Neural crest cell (in vitro differentiated cells): Measurements from ENCODE around the gene NR1H4. TPM values are rescaled to one million over a fixed set of nuclear protein-coding genes. Genes with fewer than 3 reads are reported as not detected.
"Not testable (repeated sequence)": the region's sequence is repeated elsewhere in the genome, so short reads cannot be mapped to it uniquely, and the experiment has no call there.

ENCODE experiments used
- DNase-seq: peaks from one replicate; pipeline ENCODE4 v3.0.0; 2021; ENCODE audit warnings: low read depth, mixed read lengths, low spot score
- H3K27ac Mint-ChIP-seq: one replicate; pipeline ENCODE4 v1.8.0; 2021; ENCODE audit warnings: mild to moderate bottlenecking, mixed read lengths; ENCODE audit not compliant: unreplicated experiment
- H3K27me3 Mint-ChIP-seq: 2 replicates; pipeline ENCODE4 v1.8.0; 2021; ENCODE audit warnings: low read depth, mild to moderate bottlenecking, mixed read lengths
- H3K36me3 Mint-ChIP-seq: 2 replicates; pipeline ENCODE4 v1.8.0; 2021; ENCODE audit warnings: low read depth, mild to moderate bottlenecking, mixed read lengths
- H3K4me1 Mint-ChIP-seq: 2 replicates; pipeline ENCODE4 v1.8.0; 2021; ENCODE audit warnings: mixed read lengths
- H3K4me3 Mint-ChIP-seq: one replicate; pipeline ENCODE4 v1.8.0; 2021; ENCODE audit warnings: mild to moderate bottlenecking, mixed read lengths
- H3K9me3 Mint-ChIP-seq: 2 replicates; pipeline ENCODE4 v1.8.0; 2021; ENCODE audit warnings: mixed read lengths
- CTCF ChIP-seq: fragments of 200-600 bp; sonication (generic); conservative IDR thresholded peaks from 2 replicates; pipeline ENCODE4 v1.5.0; 2021; ENCODE audit warnings: antibody characterized with exemption, mild to moderate bottlenecking
- long read RNA-seq: library from polyadenylated mRNA; unstranded; transcript quantifications from one replicate; pipeline ENCODE4 v2.0.0, GENCODE V29; 2020
- total RNA-seq: library from RNA; stranded (reverse); gene quantifications from 2 replicates; pipeline ENCODE4 v1.2.1, GENCODE V29; 2021

The NR1H4 gene
- not detected in 2 replicates for total RNA-seq
- long read RNA-seq: 0 reads

DNA sequence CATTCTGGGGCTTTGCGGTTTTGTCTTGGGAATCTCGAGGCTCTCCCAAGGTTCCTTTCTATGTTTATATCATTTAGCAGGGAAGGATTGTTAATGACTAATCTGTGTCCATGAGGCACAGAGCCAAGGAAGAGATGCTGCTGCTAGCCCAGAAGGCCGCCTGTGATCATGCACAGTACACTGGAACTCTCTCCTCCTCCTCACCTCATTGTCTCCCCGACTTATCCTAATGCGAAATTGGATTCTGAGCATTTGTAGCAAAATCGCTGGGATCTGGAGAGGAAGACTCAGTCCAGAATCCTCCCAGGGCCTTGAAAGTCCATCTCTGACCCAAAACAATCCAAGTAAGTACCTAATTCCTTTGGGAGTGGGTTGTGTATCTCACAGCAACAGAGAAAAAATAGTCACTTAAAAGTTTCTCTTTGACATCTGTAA, at the start of gene NR1H4:
Gene NR1H4 (plus strand): TSS at position 151 of the 435 bp plus-strand sequence. CDS start 19,458 bp downstream, outside the sequence.
- H3K9me3 Mint-ChIP-seq: no peaks in the 10 kb centered on the region
- DNase-seq: no peak
- H3K27me3 Mint-ChIP-seq: no peaks in the 10 kb centered on the region
- TF ChIP-seq CTCF: no peak
- H3K4me3 Mint-ChIP-seq: no peak within 1 kb of the TSS
- H3K36me3 Mint-ChIP-seq: no peaks in the 10 kb centered on the region
- no peaks in the 10 kb centered on the region for H3K4me1 Mint-ChIP-seq
- H3K27ac Mint-ChIP-seq: no peak within 1 kb of the TSS

- H3K27ac Mint-ChIP-seq: no peak overlapping the region
- H3K9me3 Mint-ChIP-seq: peaks cover 11% of the 10 kb centered on the region
- H3K4me3 Mint-ChIP-seq: no peak overlapping the region
These were observed 47.5 kb upstream of the NR1H4 start for GRCh38 chr12:100426145-100426544.

GRCh38 chr12:100427078-100427477, 46.6 kb upstream of the NR1H4 start:
- no peak for TF ChIP-seq CTCF
- DNase-seq: no peak
- peaks cover 7% of the 10 kb centered on the region for H3K36me3 Mint-ChIP-seq
- no peaks in the 10 kb centered on the region for H3K4me1 Mint-ChIP-seq
- H3K4me3 Mint-ChIP-seq: no peak overlapping the region
- no peak overlapping the region for H3K27ac Mint-ChIP-seq
- H3K9me3 Mint-ChIP-seq: peaks cover 12% of the 10 kb centered on the region
- H3K27me3 Mint-ChIP-seq: no peaks in the 10 kb centered on the region

More at GRCh38 chr12:100426145-100426544, 47.5 kb upstream of the NR1H4 start:
- DNase-seq: no peak
- Mint-ChIP-seq H3K27me3 (no peaks in the 10 kb centered on the region), H3K36me3 (peaks cover 7% of the 10 kb centered on the region), H3K4me1 (no peaks in the 10 kb centered on the region)
- no peak for TF ChIP-seq CTCF

DNA sequence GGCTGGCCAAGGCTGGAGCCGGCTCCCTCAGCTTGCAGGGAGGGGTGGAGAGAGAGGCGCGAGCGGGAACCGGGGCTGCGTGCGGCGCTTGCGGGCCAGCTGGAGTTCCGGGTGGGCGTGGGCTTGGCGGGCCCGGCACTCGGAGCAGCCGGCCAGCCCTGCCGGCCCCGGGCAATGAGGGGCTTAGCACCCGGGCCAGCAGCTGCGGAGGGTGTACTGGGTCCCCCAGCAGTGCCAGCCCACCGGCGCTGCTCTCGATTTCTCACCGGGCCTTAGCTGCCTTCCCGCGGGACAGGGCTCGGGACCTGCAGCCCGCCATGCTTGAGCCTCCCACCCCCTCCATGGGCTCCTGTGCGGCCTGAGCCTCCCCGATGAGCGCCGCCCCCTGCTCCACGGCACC, 43.4 kb upstream of the NR1H4 start:
- not testable (repeated sequence) for H3K9me3 Mint-ChIP-seq, H3K4me1 Mint-ChIP-seq, H3K27me3 Mint-ChIP-seq

DNA sequence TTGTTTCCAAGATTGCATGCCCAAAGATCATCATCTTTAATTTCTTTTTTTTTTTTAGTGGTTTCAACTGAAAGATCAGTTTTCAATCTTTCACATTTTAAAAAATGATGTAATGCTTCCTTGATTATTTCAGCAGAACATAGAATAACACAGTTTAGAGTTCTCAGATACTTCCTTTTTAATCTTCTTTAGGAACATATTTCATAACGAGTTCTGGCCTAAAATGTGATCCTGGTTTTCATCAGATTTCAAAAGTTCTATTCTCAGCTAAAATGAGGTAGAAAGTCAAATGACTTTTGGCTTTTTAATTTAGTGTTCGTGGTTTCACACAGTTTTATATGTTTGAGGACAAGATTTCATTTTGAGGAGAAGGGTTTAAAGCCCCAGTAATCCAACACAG, 40.0 kb upstream of the NR1H4 start:
- H3K27me3 Mint-ChIP-seq: no peaks in the 10 kb centered on the region
- H3K9me3 Mint-ChIP-seq: peaks cover 2% of the 10 kb centered on the region
- H3K36me3 Mint-ChIP-seq: no peaks in the 10 kb centered on the region
- no peak overlapping the region for H3K27ac Mint-ChIP-seq
- H3K4me1 Mint-ChIP-seq: no peaks in the 10 kb centered on the region
- H3K4me3 Mint-ChIP-seq: no peak overlapping the region
- DNase-seq: no peak
- TF ChIP-seq CTCF: no peak

More for the DNA sequence above, 43.4 kb upstream of the NR1H4 start:
- H3K4me3 Mint-ChIP-seq, DNase-seq, H3K36me3 Mint-ChIP-seq, H3K27ac Mint-ChIP-seq: not testable (repeated sequence)

DNA sequence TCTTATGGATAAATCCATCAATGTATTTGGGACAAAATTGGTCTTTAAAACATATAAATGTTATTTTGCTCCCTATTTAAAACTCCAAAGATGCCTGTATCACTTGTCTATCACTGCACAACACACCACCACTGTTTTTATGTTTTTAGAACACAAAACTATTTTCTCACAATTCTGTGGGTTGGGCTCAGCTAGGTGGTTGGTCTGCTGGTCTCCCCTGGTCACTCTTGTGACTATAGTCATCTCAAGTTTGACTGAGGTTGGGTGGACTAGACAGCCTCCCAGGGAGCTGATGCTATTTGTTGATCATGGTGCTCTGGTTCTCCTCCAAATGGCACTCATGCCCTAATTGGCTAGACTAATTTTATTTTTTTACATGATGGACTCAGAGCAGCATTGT, 39.5 kb upstream of the NR1H4 start:
- Mint-ChIP-seq H3K27ac (no peak overlapping the region), H3K9me3 (peaks cover 2% of the 10 kb centered on the region), H3K4me3 (no peak overlapping the region), H3K27me3 (no peaks in the 10 kb centered on the region), H3K36me3 (no peaks in the 10 kb centered on the region), H3K4me1 (no peaks in the 10 kb centered on the region)
- no peak for DNase-seq
- no peak for TF ChIP-seq CTCF
